Epithelial cell of proximal tubule (primary cell): ENCODE data around the gene FAM107B. TPM values are rescaled to one million over a fixed set of nuclear protein-coding genes. Genes with fewer than 3 reads are reported as not detected.

Experiments
- DNase-seq: peaks from one replicate; pipeline ENCODE4 v3.0.0-alpha.2; 2011; ENCODE audit warnings: low read depth
- H3K4me3 ChIP-seq: 2 replicates; pipeline ENCODE4 v1.5.1; 2011; ENCODE audit warnings: low read depth, mild to moderate bottlenecking, low read length
- total RNA-seq: library from RNA; depleted of rRNA; stranded (reverse); fragments of >200 nt; gene quantifications from 2 replicates; pipeline ENCODE4 v1.2.3, GENCODE V29; 2015
- TF ChIP-seq, protein P1 (sequence below): conservative IDR thresholded peaks from 2 replicates; pipeline ENCODE4 v1.5.1; 2012; ENCODE audit warnings: low read depth, mild to moderate bottlenecking, low read length

Gene FAM107B
- total RNA-seq, 1 donor from 2014 or later = 46.0 TPM

DNA sequence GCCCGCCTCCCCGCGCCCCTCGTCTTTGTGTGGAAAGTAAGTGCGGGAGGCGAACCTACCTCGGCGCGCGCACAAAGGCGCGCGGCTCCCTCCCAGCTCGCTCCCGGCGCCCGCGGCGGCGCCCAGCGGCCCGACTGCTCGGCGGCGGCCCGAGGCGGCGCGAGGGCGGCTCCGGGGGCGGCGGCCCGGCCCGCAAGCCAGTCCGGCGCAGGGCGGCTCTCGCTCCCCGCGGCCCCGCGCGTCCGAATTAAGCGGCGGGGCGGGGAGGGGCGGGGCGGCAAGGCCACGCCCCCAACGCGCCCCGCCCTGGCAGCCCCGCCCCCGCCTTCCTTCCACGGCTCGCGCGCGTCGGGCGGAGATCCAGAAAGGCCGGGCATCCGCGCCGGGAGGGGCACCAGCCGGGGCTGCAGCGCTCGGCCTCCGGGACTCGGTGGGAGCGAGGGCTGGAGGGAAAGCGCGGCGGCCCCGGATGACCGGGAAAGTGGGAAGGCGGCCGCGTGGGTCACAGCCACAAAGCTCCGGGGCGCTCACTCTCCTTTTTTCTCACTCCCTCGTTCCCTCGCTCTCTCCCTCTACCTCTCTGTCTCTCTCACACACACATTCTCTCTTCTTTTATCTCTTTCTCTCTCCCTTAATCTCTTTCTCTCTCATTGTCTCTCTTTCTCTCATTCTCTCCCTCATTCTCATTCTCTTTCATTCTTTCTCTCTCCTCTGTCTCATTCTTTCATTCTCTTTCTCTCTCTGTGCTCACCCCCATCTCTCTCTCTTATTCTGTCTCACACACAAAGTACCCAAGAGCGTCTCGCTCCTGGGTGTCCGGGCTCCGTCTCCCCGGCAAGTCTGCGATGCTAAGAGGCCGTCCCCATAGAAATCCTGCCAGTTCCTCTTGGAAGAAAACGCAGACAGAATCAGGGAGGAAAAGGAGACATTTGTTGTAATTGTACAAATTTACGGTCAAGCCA is 170.2 kb downstream of the FAM107B start:
- DNase-seq = no peak
- H3K4me3 ChIP-seq = peak overlapping the region; percentile 83
- TF ChIP-seq, protein P1, sequence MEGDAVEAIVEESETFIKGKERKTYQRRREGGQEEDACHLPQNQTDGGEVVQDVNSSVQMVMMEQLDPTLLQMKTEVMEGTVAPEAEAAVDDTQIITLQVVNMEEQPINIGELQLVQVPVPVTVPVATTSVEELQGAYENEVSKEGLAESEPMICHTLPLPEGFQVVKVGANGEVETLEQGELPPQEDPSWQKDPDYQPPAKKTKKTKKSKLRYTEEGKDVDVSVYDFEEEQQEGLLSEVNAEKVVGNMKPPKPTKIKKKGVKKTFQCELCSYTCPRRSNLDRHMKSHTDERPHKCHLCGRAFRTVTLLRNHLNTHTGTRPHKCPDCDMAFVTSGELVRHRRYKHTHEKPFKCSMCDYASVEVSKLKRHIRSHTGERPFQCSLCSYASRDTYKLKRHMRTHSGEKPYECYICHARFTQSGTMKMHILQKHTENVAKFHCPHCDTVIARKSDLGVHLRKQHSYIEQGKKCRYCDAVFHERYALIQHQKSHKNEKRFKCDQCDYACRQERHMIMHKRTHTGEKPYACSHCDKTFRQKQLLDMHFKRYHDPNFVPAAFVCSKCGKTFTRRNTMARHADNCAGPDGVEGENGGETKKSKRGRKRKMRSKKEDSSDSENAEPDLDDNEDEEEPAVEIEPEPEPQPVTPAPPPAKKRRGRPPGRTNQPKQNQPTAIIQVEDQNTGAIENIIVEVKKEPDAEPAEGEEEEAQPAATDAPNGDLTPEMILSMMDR = no peak

DNA sequence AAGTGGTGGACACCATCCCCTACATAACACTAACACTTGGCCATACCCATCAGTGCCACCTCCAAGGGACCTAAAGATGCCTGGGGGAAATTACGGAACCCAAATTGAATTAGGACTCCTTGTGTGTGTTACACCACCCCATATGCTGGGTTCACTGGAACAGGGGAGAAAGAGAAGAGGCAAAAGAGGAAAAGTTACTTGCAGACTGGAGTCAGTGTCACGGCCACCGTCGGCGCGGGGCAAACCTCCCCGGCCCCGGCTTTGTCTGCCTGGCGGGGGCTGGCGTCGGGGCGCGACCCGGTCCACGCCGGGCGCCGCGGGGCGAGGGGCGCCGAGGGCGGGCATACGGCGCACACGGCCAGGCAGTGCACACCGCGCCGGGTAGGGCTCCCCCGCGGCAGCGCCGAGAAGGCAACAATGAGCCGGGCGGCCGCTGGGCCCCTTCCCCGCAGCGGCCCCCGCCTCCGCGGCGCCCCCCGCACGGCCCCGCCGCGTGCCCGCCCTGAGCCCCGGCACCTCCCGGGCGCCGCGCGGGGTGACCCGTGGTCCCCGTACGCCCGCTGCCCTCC is 171.1 kb downstream of the FAM107B start:
- DNase-seq = no peak
- TF ChIP-seq, protein P1 = no peak
- peak overlapping the region; percentile 83 for H3K4me3 ChIP-seq

DNA sequence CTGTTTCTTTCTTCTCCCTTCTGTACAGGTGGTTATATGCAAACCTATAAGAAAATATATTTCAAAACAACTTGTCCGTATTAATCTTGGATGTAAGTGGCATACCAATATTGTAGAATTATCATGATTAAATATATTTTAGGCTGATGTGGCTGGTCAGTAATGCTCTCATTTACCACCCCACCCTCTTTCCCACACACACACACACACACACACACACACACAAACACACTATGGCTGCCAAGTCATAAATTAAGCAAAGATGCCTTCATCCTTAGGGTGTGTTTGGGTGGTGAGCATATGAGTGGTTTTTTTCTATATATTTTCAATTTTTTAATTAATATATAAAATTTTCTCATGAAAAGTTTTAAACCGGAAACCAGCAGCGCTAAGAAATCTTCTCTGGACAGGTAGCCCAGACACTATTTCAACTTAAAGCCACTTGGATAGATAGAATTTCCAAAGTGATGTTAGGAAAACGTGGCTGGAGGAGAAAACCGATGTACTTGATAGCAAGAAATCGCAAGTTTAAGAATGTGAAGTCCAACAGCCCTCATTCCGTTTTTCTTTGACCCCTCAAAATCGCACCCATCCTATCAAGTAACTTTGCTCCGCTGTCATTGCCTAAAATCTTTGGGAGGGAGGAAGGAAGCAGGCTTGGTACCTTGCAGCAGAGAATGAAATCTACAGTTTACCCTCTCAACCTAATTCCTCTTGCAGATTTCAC is 171.7 kb downstream of the FAM107B start:
- TF ChIP-seq, protein P1 = no peak
- no peak for DNase-seq
- peak overlapping the region; percentile 83 for H3K4me3 ChIP-seq

DNA sequence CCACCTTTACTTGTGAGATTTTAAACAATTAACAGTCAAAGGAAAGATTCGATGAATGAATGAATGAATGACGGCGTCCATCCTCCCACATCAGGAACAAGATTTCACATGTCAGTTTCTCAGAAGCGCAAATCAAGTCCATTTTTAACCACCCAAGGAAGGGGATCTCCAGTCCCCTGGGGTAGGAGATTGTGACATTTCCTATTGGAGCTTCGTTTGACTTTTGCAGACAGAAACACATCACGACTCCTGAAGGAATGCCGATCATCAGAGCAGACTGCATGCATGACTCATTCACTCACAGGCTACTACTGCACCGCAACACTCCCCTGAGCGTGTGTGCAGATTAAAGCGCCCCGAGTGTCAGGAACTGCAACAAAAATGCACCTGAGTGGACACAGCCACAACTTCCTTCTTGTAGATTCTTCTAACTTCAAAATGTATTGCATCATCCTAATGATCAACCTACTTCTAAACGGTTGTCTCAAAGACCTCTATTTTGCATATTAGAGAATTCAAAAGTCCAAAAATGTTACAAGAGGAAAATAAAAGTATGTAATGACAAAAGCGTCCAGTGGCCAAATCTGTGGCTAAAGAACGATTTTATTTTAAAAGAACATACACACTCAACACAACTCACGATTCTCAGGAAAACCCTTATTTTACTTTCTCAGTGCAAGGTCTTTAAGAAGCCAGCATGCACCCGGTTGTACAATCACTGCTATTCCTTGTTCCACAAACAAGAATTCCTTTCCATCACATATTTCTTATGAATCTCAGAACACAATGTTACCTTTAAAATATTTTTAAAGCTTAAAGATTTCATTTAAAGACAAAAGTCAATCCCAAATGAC is 172.6 kb downstream of the FAM107B start:
- peak overlapping the region; percentile 83 for H3K4me3 ChIP-seq
- TF ChIP-seq, protein P1 = no peak
- peak; percentile 76 for DNase-seq

GRCh38 chr10:14601326-14601725 is 173.4 kb downstream of the FAM107B start:
- H3K4me3 ChIP-seq = peak overlapping the region; percentile 83
- DNase-seq = no peak
- TF ChIP-seq, protein P1 = no peak

GRCh38 chr10:14600065-14600464 is 174.6 kb downstream of the FAM107B start:
- TF ChIP-seq, protein P1 = no peak
- DNase-seq = no peak
- no peak overlapping the region for H3K4me3 ChIP-seq
